ENCODE results near the gene NAXE. TPM values are rescaled to one million over a fixed set of nuclear protein-coding genes. Genes with fewer than 3 reads are reported as not detected.
"Not testable (repeated sequence)": the region's sequence is repeated elsewhere in the genome, so short reads cannot be mapped to it uniquely, and the experiment has no call there.

The NAXE gene
- total RNA-seq, 1 donor from 2014 or later = 78.0 TPM

DNA sequence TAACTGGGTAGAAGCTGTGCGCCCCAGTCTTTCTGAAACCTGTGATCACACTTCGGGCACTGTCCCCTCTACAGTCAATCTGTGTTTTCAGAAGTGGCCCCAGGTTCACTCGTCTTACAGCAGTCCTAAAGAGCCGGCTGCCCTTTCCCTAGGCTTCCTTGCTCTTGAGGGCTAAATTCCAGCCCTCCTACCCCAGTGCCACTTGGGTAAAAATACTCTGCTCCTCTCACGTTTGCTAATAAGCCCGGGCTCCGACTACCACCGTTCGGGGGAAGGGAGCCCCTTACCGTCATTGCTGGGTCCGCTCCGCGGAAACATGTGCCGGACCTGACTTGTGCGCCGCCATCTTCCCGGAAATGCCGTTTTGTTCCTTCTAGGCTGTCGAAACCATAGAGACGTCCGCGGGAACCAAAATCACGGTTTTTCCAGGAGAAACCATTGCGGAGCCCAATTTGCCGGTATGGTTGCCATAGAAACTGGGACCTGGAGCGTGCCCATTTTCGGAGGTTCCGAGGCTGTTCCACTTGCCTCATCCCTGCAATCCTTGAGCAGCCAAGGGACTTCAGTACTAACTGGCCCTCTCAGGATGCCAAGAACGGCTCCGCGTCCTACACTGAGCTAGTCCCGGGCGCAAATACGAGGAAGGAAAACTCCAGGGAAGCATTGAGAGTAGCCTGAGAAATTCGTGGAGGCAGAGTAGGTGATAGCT lies 9.7 kb downstream of the NAXE start, which contains the start of gene GPATCH4:
Gene GPATCH4 (minus strand): TSS at position 358 of the 709 bp plus-strand sequence.
- peak; percentile 76 for DNase-seq (ENCODE audit: low spot score)
- H3K27me3 Mint-ChIP-seq (ENCODE audit: insufficient read depth) = no peaks in the 10 kb centered on the region
- H3K9me3 Mint-ChIP-seq = no peaks in the 10 kb centered on the region
- peak within 1 kb of the TSS; percentile 100 for H3K4me3 Mint-ChIP-seq
- H3K36me3 Mint-ChIP-seq (ENCODE audit: low read depth) = peaks cover 30% of the 10 kb centered on the region
- peak within 1 kb of the TSS; percentile 99 for H3K27ac Mint-ChIP-seq
- intact Hi-C loops (cut with micrococcal nuclease) = loop anchor here (1.0 to 5.0 kb wide), 6 partner anchors 10 to 166 kb away; partner anchors contain the start of genes NAXE and PRCC
- peaks cover 37% of the 10 kb centered on the region for H3K4me1 Mint-ChIP-seq (ENCODE audit: low read depth)

DNA sequence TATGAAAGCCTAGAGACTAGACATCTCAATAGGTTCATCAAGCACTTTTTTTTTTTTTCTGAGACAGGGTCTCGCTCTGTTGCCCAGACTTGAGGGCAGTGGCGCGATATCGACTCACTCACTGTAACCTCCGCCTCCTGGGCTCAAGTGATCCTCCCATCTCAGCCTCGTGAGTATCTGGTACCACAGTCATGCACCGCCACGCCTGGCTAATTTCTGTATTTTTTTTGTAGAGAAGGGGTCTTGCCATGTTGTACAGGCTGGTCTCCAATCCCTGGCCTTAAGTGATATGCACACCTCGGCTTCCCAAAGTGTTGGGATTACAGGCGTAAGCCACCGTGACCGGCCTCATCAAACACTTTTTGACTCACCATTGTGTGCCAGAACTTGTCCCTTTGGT lies 10.3 kb downstream of the NAXE start:
- H3K9me3 Mint-ChIP-seq = no peaks in the 10 kb centered on the region
- H3K36me3 Mint-ChIP-seq (ENCODE audit: low read depth) = peaks cover 24% of the 10 kb centered on the region
- peaks cover 37% of the 10 kb centered on the region for H3K4me1 Mint-ChIP-seq (ENCODE audit: low read depth)
- H3K4me3 Mint-ChIP-seq = peak overlapping the region; percentile 100
- no peak for DNase-seq (ENCODE audit: low spot score)
- H3K27me3 Mint-ChIP-seq (ENCODE audit: insufficient read depth) = no peaks in the 10 kb centered on the region
- H3K27ac Mint-ChIP-seq = peak overlapping the region; percentile 45
- intact Hi-C loops (cut with micrococcal nuclease) = loop anchor here (1.0 to 5.0 kb wide), 6 partner anchors 11 to 165 kb away; partner anchors contain the start of genes NAXE and PRCC

DNA sequence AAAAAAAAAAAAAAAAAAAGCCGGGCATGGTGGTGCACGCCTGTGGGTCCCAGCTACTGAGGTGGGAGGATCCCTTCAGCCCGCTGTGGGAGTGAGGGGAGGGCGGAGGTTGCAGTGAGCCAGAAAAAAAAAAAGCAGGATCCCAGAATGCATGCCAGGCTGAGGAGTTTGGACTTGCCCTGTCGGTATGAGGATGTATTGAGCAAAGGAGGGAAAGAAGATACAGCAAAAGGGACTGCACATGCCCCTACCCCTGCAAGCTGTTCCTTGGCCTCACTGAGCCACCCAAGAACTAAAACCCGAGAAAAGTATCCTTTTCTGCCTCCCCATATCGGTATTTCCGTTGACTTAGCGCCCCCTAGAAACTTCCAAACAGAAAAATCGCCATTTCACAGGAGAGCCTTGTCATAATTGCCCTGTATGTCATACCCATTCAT lies 11.0 kb downstream of the NAXE start:
- DNase-seq (ENCODE audit: low spot score) = no peak
- intact Hi-C loops (cut with micrococcal nuclease) = loop anchor here (5.0 kb wide), 1 partner anchor 165 kb away; the partner anchor contains the start of gene PRCC
- peak overlapping the region; percentile 54 for H3K4me3 Mint-ChIP-seq
- no peaks in the 10 kb centered on the region for H3K27me3 Mint-ChIP-seq (ENCODE audit: insufficient read depth)
- no peaks in the 10 kb centered on the region for H3K9me3 Mint-ChIP-seq
- H3K36me3 Mint-ChIP-seq (ENCODE audit: low read depth) = peaks cover 20% of the 10 kb centered on the region
- H3K27ac Mint-ChIP-seq = peak overlapping the region; percentile 18
- peaks cover 37% of the 10 kb centered on the region for H3K4me1 Mint-ChIP-seq (ENCODE audit: low read depth)

DNA sequence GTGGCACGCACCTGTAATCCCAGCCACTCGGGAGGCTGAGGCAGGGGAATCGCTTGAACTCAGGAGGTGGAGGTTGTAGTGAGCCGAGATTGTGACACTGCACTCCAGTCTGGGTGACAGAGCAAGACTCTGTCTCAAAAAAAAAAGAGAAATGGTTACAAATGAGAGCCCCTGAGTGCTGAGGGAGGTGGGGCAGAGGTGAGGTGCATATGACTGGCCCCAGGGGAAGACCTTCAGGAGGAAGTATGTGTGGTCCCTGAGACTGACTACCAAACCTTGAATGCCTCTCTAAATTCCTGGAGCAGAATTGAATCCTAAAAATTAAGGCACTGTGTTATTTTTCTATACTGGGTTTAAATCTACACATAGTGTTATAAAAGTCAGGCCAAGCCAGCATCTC lies 15.8 kb downstream of the NAXE start:
- not testable (repeated sequence) for DNase-seq (ENCODE audit: low spot score); H3K36me3 Mint-ChIP-seq (ENCODE audit: low read depth); H3K27me3 Mint-ChIP-seq (ENCODE audit: insufficient read depth); H3K9me3 Mint-ChIP-seq; H3K4me3 Mint-ChIP-seq; H3K27ac Mint-ChIP-seq
- peaks cover 18% of the 10 kb centered on the region for H3K4me1 Mint-ChIP-seq (ENCODE audit: low read depth)
- intact Hi-C loops (cut with micrococcal nuclease) = loop anchor here (5.0 kb wide), 1 partner anchor 35 kb away; the partner anchor contains the start of gene IQGAP3

DNA sequence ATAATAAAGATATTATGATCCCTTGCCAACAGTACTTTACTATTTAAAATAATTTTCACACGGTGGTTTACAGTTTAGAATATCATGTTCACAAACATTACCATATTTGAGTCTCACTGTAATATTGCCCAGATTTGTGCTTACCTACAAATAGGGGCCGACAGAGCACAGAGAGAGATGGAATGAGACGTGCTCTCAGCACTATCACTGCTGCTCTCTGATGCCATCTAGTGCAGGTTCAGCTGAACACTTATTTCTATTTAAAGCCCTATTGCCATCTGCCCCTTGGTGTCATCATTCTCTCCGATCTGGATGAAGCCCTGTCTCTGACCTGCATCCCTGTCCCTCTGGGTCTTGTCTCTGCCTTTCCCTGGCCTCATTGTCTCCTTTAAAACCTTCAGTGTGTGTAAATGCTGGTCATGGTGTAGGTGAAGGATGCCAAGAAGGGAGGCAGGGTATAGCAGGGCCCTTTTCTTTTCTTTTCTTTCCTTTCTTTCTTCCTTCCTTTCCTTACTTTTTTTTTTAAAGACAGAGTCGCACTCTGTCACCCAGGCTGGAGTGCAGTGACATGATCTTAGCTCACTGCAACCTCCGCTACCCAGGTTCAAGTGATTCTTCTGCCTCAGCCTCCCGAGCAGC lies 16.6 kb downstream of the NAXE start:
- no peaks in the 10 kb centered on the region for H3K36me3 Mint-ChIP-seq (ENCODE audit: low read depth)
- DNase-seq (ENCODE audit: low spot score) = peak; percentile 49
- no peak overlapping the region for H3K27ac Mint-ChIP-seq
- H3K4me1 Mint-ChIP-seq (ENCODE audit: low read depth) = peaks cover 12% of the 10 kb centered on the region
- H3K27me3 Mint-ChIP-seq (ENCODE audit: insufficient read depth) = peaks cover 14% of the 10 kb centered on the region
- intact Hi-C loops (cut with micrococcal nuclease) = loop anchor here (1.0 to 5.0 kb wide), 2 partner anchors 24 to 36 kb away; partner anchors contain the start of gene IQGAP3
- no peak overlapping the region for H3K4me3 Mint-ChIP-seq
- no peaks in the 10 kb centered on the region for H3K9me3 Mint-ChIP-seq

DNA sequence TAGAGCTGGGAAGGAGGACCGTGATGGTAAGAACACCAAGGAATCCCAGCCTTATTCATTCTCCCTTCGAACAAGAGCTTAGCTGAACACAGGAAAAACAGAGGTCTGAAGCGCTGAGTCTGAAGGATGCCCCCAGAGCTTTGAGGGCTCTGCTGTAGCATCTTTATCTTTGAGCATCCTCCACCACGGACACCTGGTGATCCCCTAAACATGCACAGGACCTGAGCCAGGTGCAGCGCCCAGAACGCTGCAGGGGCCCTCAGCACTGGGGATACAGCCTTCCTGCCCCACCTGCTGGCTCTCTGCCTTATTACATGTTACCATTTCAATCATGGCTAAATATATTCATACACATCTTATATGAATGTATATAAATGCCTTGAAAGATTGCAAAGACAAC lies 17.4 kb downstream of the NAXE start:
- Mint-ChIP-seq H3K4me3 (no peak overlapping the region), H3K27me3 (ENCODE audit: insufficient read depth) (peaks cover 18% of the 10 kb centered on the region), H3K9me3 (no peaks in the 10 kb centered on the region), H3K4me1 (ENCODE audit: low read depth) (peaks cover 12% of the 10 kb centered on the region), H3K27ac (no peak overlapping the region), H3K36me3 (ENCODE audit: low read depth) (no peaks in the 10 kb centered on the region)
- peak; percentile 24 for DNase-seq (ENCODE audit: low spot score)
- intact Hi-C loops (cut with micrococcal nuclease) = loop anchor here (1.0 to 5.0 kb wide), 6 partner anchors 10 to 224 kb away; partner anchors contain the start of genes HAPLN2 and IQGAP3

DNA sequence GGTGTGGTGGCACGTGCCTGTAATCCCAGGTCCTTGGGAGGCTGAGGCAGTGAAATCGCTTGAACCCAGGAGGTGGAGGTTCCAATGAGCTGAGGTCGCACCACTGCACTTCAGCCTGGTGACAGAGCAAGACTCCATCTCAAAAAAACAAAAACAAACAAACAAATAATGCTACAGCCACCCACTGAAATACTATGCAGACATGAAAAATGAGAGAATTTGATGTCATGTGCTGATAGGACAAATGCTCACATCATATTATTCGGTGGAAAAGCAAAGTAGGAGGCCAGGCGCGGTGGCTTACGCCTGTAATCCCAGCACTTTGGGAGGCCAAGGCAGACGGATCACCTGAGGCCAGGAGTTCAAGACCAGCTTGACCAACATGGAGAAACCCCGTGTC lies 18.5 kb downstream of the NAXE start:
- not testable (repeated sequence) for H3K4me3 Mint-ChIP-seq

DNA sequence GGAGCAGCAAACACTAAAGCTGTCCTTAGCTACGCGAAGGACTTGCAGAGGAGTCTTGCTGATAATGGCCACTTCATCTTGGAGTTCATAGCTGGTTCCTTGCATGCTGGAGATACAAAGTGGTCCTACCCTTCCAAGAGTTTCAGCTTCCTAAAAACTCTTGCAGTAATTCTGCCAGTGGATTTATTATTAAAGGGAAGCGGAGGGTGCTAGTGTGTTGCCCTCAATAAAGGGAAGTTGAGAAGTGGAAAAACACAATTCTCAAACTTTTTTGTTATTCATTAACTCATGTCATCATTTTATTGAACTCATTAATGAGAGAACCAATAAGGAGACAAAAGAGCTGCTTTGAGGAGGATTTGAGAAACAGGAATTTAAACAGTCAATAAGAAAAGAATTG lies 21.1 kb downstream of the NAXE start:
- intact Hi-C loops (cut with micrococcal nuclease) = no loop called here
- Mint-ChIP-seq H3K4me1 (ENCODE audit: low read depth) (peaks cover 12% of the 10 kb centered on the region), H3K36me3 (ENCODE audit: low read depth) (no peaks in the 10 kb centered on the region), H3K4me3 (no peak overlapping the region), H3K9me3 (no peaks in the 10 kb centered on the region), H3K27me3 (ENCODE audit: insufficient read depth) (peaks cover 44% of the 10 kb centered on the region), H3K27ac (no peak overlapping the region)
- no peak for DNase-seq (ENCODE audit: low spot score)

More for the DNA sequence above, 18.5 kb downstream of the NAXE start:
- H3K9me3 Mint-ChIP-seq; H3K36me3 Mint-ChIP-seq (ENCODE audit: low read depth); DNase-seq (ENCODE audit: low spot score); intact Hi-C loops (cut with micrococcal nuclease); H3K27ac Mint-ChIP-seq: not testable (repeated sequence)
- peaks cover 12% of the 10 kb centered on the region for H3K4me1 Mint-ChIP-seq (ENCODE audit: low read depth)
- peaks cover 29% of the 10 kb centered on the region for H3K27me3 Mint-ChIP-seq (ENCODE audit: insufficient read depth)

DNA sequence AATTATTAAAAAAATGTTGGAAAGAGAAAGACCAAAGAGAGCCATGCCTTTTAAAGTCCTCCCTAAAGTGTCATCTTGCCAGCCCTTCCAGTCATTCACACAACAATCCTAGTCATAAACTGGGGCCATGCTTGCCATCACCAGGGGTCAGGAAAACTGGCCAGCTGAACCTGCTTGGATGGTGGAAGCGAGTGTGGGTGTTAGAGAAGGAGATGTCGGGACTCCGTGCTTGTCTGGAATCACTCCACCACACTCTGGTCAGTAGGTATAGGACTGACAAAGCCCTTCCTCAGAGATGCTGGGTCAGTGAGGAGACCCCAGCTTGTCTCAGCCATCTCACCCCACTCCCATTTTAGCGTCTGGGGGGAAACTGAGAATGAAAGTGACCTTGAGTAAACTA lies 24.4 kb downstream of the NAXE start:
- Mint-ChIP-seq H3K4me3 (no peak overlapping the region), H3K4me1 (ENCODE audit: low read depth) (no peaks in the 10 kb centered on the region), H3K9me3 (no peaks in the 10 kb centered on the region), H3K36me3 (ENCODE audit: low read depth) (no peaks in the 10 kb centered on the region), H3K27ac (no peak overlapping the region), H3K27me3 (ENCODE audit: insufficient read depth) (peaks cover 66% of the 10 kb centered on the region)
- intact Hi-C loops (cut with micrococcal nuclease) = no loop called here
- no peak for DNase-seq (ENCODE audit: low spot score)

DNA sequence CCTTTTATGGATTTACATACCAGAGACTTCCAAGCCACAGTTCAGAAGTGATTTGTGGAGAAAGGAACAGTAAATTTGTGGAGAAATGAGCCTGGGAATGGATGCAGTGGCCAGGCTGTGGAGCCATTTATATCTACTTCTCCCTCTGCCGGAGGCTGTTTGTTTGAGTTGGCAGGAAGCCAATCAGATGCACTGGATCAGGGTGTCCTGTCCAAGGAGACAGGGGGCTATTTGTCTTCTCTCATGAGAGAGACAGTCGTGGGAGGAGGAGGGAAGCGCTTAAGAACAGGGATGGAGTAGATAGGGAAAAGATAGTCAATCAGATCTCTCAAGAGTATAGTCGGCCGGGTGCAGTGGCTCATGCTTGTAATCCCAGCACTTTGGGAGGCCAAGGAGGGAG lies 24.9 kb downstream of the NAXE start:
- Mint-ChIP-seq H3K27me3 (ENCODE audit: insufficient read depth) (peaks cover 68% of the 10 kb centered on the region), H3K27ac (no peak overlapping the region), H3K4me3 (no peak overlapping the region), H3K4me1 (ENCODE audit: low read depth) (no peaks in the 10 kb centered on the region), H3K36me3 (ENCODE audit: low read depth) (no peaks in the 10 kb centered on the region), H3K9me3 (no peaks in the 10 kb centered on the region)
- intact Hi-C loops (cut with micrococcal nuclease) = no loop called here
- DNase-seq (ENCODE audit: low spot score) = no peak

DNA sequence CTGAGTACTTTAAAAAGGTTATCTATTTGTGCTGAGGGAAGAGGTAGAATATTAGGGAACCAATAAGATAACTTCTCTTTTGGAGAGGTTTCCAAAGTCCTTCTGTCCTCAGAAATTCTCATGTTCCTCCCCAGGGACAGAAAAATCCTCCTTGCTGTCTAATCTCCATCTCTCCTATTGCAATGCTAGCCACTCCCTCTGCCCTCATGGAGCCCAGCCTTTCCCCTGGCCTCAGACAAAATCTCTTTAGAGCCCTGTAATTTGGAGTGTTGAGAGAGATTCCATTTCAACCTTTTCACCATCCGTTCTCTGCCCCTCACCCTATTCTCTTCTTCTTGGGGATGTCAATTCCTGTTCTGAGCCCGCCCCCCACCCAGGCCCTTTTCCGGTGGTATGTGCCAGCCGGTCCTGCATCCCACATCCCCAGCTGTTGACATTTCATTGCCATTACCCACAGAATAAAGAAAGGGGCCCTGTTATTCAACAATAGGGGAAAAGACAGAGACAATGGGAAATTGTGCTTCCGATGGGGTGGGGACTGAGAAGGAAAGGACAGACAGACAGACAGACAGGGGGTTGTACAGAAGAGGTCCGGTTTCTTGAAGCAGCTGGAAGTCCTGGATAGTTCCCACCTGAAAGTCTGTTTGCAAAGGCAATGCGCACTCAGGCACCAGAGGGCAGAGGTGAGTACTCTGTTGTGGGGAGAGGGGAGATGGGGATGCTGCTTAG lies 27.4 kb downstream of the NAXE start, which contains the start of gene HAPLN2:
Gene HAPLN2 (plus strand): TSS at position 563 of the 729 bp plus-strand sequence. CDS start 4,076 bp downstream, outside the sequence.
- intact Hi-C loops (cut with micrococcal nuclease) = loop anchor here (1.0 kb wide), 1 partner anchor 10 kb away; no protein-coding TSS in a partner anchor
- Mint-ChIP-seq H3K36me3 (ENCODE audit: low read depth) (no peaks in the 10 kb centered on the region), H3K4me3 (no peak within 1 kb of the TSS), H3K4me1 (ENCODE audit: low read depth) (no peaks in the 10 kb centered on the region), H3K9me3 (no peaks in the 10 kb centered on the region), H3K27me3 (ENCODE audit: insufficient read depth) (peaks cover 75% of the 10 kb centered on the region), H3K27ac (no peak within 1 kb of the TSS)
- no peak for DNase-seq (ENCODE audit: low spot score)

DNA sequence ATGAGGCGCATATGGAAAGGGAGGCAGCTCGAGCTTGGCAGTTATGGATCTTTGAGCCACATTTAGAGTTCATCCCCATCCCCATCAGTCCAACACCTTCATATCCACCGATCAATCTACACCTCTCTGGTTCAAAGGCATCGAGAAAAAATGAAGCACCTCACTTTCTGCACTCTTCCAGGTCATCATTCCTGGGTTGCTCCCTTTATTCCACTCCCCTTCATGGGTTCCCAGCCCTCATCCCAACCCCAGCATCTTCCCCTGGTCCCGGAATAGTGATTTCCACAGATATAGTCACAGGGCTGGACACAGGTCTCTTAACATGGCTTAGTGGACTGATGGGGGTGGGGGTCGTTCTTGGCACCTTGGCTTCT lies 28.0 kb downstream of the NAXE start:
- Mint-ChIP-seq H3K4me1 (ENCODE audit: low read depth) (no peaks in the 10 kb centered on the region), H3K9me3 (no peaks in the 10 kb centered on the region), H3K4me3 (no peak overlapping the region), H3K36me3 (ENCODE audit: low read depth) (no peaks in the 10 kb centered on the region), H3K27me3 (ENCODE audit: insufficient read depth) (peaks cover 72% of the 10 kb centered on the region), H3K27ac (no peak overlapping the region)
- intact Hi-C loops (cut with micrococcal nuclease) = loop anchor here (1.0 kb wide), 1 partner anchor 10 kb away; no protein-coding TSS in a partner anchor
- DNase-seq (ENCODE audit: low spot score) = no peak
